Loucy (cell line): Measurements from ENCODE around the gene RERG.

Experiments
- EZH2phosphoT487 ChIP-seq: fragments of 200-600 bp; IDR thresholded peaks from 2 replicates; pipeline ENCODE4 v1.6.1; 2018; ENCODE audit warnings: antibody characterized with exemption, mild to moderate bottlenecking, moderate library complexity, borderline replicate concordance
- TF ChIP-seq, protein P1 (sequence below): fragments of 200-600 bp; sonication (generic); conservative IDR thresholded peaks from 2 replicates; pipeline ENCODE4 v1.5.1; 2014; ENCODE audit warnings: mild to moderate bottlenecking, antibody characterized with exemption, low read length

DNA sequence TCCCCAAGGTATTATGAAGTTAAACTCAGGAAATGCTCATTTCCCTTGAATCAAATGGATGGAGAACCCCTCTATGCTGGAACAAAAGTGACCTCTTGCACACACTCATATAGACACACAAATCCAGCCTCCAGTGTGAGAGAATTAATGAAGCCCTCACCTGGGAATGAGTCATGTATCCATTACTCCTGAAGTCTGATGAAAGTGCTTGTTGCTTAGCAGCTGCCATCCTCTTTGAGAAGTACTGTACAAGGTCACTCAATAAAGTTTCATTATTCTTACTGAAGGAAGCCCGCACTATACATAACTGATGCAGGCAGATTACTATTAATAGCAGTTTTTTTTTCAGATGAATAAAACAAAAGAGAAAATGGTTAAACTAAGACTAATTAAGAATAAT, 102.3 kb downstream of the RERG start:
- TF ChIP-seq, protein P1, sequence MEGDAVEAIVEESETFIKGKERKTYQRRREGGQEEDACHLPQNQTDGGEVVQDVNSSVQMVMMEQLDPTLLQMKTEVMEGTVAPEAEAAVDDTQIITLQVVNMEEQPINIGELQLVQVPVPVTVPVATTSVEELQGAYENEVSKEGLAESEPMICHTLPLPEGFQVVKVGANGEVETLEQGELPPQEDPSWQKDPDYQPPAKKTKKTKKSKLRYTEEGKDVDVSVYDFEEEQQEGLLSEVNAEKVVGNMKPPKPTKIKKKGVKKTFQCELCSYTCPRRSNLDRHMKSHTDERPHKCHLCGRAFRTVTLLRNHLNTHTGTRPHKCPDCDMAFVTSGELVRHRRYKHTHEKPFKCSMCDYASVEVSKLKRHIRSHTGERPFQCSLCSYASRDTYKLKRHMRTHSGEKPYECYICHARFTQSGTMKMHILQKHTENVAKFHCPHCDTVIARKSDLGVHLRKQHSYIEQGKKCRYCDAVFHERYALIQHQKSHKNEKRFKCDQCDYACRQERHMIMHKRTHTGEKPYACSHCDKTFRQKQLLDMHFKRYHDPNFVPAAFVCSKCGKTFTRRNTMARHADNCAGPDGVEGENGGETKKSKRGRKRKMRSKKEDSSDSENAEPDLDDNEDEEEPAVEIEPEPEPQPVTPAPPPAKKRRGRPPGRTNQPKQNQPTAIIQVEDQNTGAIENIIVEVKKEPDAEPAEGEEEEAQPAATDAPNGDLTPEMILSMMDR: no peak
- no peak for TF ChIP-seq EZH2phosphoT487
